Left cardiac atrium (tissue), 4 donors: ENCODE results near the gene ST3GAL5. TPM values are rescaled to one million over a fixed set of nuclear protein-coding genes. Genes with fewer than 3 reads are reported as not detected.

Experiments
- ATAC-seq, 2 donors: fragments of 200-7000 bp; cut with Tn5 transposase; one replicate each; pipeline ENCODE4 v1.9.1; 2020; ENCODE audit warnings: mild to moderate bottlenecking in 2 of 2, moderate library complexity in 2 of 2
- DNase-seq: peaks from one replicate; pipeline ENCODE4 v3.0.0-alpha.2; 2020
- intact Hi-C, 2 donors: fragments of 100-400 bp; cut with DNase I; formaldehyde crosslinking; loops; one replicate each; pipeline versions ENCODE4 v1.14.1 to v1.15.1; 2022 to 2023
- total RNA-seq, 2 donors: library from RNA; stranded (reverse); fragmentation: NEBNext Ultra II Directional; extraction: Animal tissue kit (Norgen Biotek cat#: 25700); gene quantifications; one replicate each; pipeline ENCODE4 v1.2.1, GENCODE V29; 2021
- donor health status: DM: no; HTN: yes; CAD: no.
- donor health status: DM: no; HTN: yes; CAD: no; lungs with severe emphysema.
- donor health status: DM: yes; HTN: yes; CAD: no.
- donor health status: Dilated cardiomyopathy.

Gene ST3GAL5
- total RNA-seq, 2 donors from 2014 or later, result 10.6 to 12.5 TPM

DNA sequence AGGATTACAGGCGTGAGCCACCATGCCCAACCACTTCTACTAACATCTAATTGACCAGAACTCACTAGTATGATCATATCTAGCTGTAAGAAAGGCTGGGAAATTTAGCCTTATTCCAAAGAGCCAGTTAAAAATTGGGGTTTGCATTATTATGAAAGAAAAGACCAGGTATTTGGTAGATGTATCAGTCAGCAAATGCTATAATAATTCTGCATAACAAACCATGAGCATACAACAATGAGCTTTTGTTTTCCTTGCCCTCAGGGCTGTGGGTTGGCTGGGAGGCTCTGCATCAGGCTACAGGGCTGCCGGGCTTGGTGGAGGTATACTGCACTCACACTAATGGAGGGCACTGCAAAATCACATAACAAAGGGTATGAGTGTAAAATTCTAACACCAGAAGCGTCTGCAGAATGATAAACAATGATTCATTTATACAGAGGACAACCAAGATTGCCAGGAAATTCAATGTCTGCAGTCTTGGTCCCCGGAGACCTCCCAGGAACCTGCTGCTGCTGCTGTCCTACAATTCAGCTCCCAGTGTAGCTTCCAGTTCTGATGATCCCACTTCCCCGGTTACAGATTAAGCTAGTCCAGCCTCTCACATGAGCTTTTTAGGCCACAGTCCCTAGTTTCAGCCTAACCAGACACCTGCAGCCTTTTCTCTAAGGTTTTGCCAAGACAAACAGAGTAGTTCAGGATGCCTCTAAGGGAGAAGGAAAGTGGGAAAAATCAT lies 32.2 kb upstream of the ST3GAL5 start:
- peak in 1 of 2 donors; percentile 71 for ATAC-seq
- DNase-seq, result no peak
- intact Hi-C loops, result no loop called here

GRCh38 chr2:85917887-85918795 lies 29.4 kb upstream of the ST3GAL5 start:
- DNase-seq, result no peak
- intact Hi-C loops, result no loop called here
- ATAC-seq, result no peak

- no peak for DNase-seq
- intact Hi-C loops, result no loop called here
- no peak for ATAC-seq
These were observed 27.0 kb upstream of the ST3GAL5 start for GRCh38 chr2:85915606-85916303.

- intact Hi-C loops, result no loop called here
- DNase-seq (no peak), ATAC-seq (no peak)
These were observed 26.1 kb upstream of the ST3GAL5 start for GRCh38 chr2:85914922-85915321.

- ATAC-seq, result peak; percentile 51 to 83
- intact Hi-C loops, result no loop called here
- no peak for DNase-seq
These were observed 25.4 kb upstream of the ST3GAL5 start for GRCh38 chr2:85913884-85914881.

DNA sequence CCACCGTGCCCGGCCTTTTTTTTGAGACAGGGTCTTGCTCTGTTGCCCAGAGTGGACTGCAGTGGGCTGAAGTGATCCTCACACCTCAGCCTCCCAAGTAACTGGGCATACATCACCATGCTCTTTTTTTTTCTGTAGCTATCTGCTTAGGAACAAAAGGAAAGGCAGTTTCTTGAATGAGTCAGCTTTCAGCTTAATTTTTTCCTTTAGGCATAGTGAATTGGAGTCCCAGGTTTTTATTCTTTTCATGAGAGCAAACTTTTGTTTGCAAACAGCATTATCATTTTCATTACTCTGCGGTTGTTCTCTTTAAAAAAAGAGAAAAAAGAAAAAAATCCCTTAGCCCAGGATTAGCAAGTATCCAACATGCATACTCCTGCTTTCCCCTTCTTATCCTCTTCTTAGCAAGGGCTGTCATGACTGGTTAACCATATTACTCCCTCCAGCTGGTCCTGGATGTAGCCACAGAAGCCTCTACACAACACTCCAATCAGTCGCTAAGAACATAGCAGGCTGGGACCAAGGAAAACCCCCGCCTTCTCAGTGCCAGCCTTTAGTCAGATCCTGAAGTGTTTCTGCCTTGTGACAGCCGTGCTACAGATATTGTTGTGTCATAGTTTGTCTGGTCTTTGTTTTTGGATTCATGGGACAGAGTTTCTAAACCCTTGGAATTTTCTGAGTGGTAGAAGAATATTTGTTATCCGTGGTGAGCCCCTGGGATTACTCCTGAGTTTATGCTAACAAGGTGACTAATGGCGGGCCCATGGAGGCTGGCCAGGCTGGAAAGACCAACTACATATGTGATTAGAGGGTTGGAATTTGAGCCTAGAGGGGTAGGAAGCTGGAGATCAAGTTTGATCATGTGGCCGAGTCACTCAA lies 23.3 kb upstream of the ST3GAL5 start:
- DNase-seq (no peak), ATAC-seq (peak in 1 of 2 donors; percentile 65)
- intact Hi-C loops, result no loop called here

- ATAC-seq (no peak), DNase-seq (no peak)
- intact Hi-C loops, result no loop called here
These were observed 22.3 kb upstream of the ST3GAL5 start for GRCh38 chr2:85911097-85911496.

DNA sequence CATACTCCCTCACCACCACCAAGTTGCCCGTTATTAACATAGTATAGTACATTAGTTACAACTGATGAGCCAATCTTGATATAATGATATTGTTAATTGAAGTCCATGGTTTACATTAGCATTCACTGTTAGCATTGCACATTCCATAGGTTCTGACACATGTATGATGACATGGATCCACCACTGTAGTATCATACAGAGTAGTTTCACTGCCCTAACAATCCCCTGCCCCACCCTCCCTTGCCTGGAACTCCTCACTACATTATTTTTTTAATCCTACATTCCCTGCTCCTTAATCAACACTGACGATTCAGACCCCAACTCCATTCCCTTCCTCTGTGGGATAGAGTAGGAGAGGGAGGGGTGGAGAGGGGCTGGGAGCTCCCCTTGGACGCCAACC lies 20.2 kb upstream of the ST3GAL5 start:
- DNase-seq (no peak), ATAC-seq (no peak)
- intact Hi-C loops, result no loop called here

DNA sequence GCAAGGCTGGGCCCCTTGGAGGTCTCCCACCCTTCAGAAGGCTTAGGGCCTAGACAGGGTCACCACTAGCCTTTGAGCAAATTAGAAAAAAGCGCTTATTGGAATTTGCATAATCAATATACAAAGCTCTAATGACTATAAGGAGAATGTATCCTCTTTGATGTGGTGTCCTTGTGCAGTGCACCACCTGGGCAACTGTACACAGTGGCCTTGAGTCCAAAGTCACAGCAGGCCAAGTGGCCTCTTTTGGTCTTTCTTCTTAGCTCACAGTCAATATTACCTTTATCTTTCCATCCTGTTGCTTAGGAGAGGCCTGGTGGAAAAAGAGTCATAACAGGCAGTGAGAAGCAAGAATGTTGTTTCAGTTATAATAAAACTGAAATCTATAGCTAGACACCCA lies 19.7 kb upstream of the ST3GAL5 start:
- DNase-seq, result no peak
- no peak for ATAC-seq
- intact Hi-C loops, result no loop called here

DNA sequence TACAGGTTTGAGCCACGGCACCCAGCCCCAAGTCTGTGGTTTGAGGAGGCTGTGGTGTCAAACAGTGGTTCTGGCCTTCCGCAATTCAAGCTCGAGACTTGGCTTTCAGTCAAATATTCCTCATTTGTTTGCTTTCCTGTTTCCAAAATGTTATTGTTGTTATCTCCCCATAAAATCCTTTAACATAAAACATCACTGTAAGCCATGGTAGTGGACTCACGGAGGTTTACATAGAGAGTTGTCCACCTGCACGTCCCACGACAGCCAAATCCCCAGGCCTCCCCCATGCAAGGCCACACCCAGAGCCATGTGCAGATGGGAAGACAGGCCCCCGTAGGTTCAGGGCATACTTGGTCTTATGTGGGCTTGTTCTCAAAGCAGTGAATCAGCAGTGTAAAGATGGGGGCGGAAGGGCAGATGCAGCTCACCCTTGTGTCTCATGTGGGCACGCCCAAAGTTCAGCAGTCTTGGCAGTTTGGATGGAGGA lies 18.9 kb upstream of the ST3GAL5 start:
- ATAC-seq, result peak in 1 of 2 donors; percentile 26
- no peak for DNase-seq
- intact Hi-C loops, result no loop called here

- ATAC-seq (no peak), DNase-seq (no peak)
- intact Hi-C loops, result no loop called here
These were observed 18.0 kb upstream of the ST3GAL5 start for GRCh38 chr2:85906748-85907147.

DNA sequence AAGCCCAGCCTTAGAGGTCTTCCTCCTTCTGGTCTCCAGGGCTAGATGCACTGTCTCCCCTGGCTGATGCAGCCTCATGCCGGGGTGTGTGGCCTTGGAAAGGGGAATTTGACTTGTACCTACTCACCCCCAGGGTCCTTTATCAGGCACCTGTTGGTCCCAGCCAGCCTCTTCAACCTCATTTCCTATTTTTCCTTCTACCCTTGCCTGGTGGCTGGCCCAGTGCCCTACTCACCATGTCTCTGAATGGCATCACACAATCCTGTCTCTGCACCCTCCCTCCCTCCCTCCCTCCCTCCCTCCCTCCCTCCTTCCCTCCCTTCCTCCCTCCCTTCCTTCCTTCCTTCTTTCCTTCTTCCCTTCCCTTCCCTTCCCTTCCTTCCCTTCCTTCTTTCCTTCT lies 17.1 kb upstream of the ST3GAL5 start:
- no peak for ATAC-seq
- DNase-seq, result no peak
- intact Hi-C loops, result no loop called here

DNA sequence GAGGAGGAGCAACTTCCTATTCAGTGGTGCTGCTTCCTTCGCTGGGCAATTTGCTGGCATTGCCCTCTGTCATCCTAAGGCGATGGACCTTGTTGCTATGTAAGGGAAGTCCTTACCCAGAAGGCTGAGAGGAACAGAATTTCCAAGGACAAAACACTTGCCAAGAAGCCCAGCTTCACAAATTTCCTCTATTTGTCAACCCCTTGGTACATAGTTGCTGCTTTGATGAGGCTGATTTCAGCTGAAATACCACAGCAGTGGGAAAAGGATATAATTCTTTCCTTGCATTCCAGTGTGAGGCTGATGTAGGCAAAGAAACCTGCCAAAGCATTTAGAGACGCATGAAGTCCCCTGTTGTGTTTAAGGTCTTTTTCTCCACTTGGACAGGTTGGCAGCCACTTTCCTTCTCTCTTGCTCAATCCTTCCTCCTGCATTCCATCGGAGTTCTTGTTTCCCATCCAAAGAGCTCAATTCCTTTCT lies 16.4 kb upstream of the ST3GAL5 start:
- intact Hi-C loops, result no loop called here
- no peak for DNase-seq
- peak; percentile 35 to 71 for ATAC-seq

- no peak for ATAC-seq
- intact Hi-C loops, result no loop called here
- DNase-seq, result no peak
These were observed 15.1 kb upstream of the ST3GAL5 start for GRCh38 chr2:85903849-85904248.

- DNase-seq (no peak), ATAC-seq (peak in 1 of 2 donors; percentile 26)
- intact Hi-C loops, result no loop called here
These were observed 13.7 kb upstream of the ST3GAL5 start for GRCh38 chr2:85902496-85902895.

GRCh38 chr2:85901155-85901554 lies 12.4 kb upstream of the ST3GAL5 start:
- DNase-seq (no peak), ATAC-seq (no peak)
- intact Hi-C loops, result no loop called here

DNA sequence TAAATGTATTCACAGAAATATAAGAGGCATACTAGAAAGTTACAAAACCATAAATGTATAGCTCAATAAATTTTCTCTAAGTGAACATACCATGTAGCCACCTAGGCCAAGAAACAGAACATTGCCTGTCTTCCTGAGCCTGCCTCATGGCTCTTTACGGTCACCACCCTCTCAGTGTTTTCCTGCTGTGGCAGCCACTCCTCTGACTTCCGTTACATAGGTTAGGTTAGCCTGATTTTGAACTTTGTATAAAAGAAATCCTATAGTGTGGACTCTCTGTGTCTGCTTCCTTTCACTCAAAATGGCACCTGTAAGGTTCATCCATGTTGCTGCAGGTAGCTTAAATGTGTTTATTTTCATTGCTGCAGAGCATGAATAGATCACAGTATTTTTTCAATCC lies 11.6 kb upstream of the ST3GAL5 start:
- no peak for DNase-seq
- intact Hi-C loops, result no loop called here
- ATAC-seq, result no peak
